Type B pancreatic cell (in vitro differentiated cells): ENCODE data around the gene MEGF6. TPM values are rescaled to one million over a fixed set of nuclear protein-coding genes. Genes with fewer than 3 reads are reported as not detected.
A peak's percentile ranks its signal among the peaks of the same experiment; 100 is the strongest.

Experiments
- DNase-seq: peaks from one replicate; pipeline ENCODE4 v3.0.0; 2021; ENCODE audit warnings: mixed read lengths; ENCODE audit not compliant: unreplicated experiment; ENCODE audit errors: extremely low spot score
- H3K27ac Mint-ChIP-seq: 2 replicates; pipeline ENCODE4 v1.8.0; 2021; ENCODE audit warnings: mild to moderate bottlenecking, mixed read lengths
- H3K27me3 Mint-ChIP-seq: 2 replicates; pipeline ENCODE4 v1.8.0; 2021; ENCODE audit warnings: mixed read lengths
- H3K36me3 Mint-ChIP-seq: 2 replicates; pipeline ENCODE4 v1.8.0; 2021; ENCODE audit warnings: mixed read lengths
- H3K4me1 Mint-ChIP-seq: one replicate; pipeline ENCODE4 v1.8.0; 2021; ENCODE audit warnings: mixed read lengths; ENCODE audit not compliant: unreplicated experiment
- H3K4me3 Mint-ChIP-seq: 2 replicates; pipeline ENCODE4 v1.8.0; 2021; ENCODE audit warnings: mild to moderate bottlenecking, mixed read lengths
- H3K9me3 Mint-ChIP-seq: 2 replicates; pipeline ENCODE4 v1.8.0; 2021; ENCODE audit warnings: mixed read lengths
- CTCF ChIP-seq: fragments of 200-600 bp; sonication (generic); conservative IDR thresholded peaks from 2 replicates; pipeline ENCODE4 v1.5.0; 2021; ENCODE audit warnings: antibody characterized with exemption, mild to moderate bottlenecking
- total RNA-seq: library from RNA; stranded (reverse); gene quantifications from 2 replicates; pipeline ENCODE4 v1.2.1, GENCODE V29; 2021; ENCODE audit warnings: low replicate concordance

The MEGF6 gene
- total RNA-seq, 1 donor from 2014 or later = 61.7 TPM

GRCh38 chr1:3599816-3600215, 11.5 kb downstream of the MEGF6 start:
- TF ChIP-seq CTCF = no peak
- Mint-ChIP-seq H3K27ac (no peak overlapping the region), H3K4me1 (peaks cover 12% of the 10 kb centered on the region), H3K36me3 (no peaks in the 10 kb centered on the region), H3K9me3 (no peaks in the 10 kb centered on the region), H3K4me3 (no peak overlapping the region), H3K27me3 (no peaks in the 10 kb centered on the region)
- no peak for DNase-seq

- Mint-ChIP-seq H3K4me1 (peaks cover 12% of the 10 kb centered on the region), H3K4me3 (no peak overlapping the region), H3K9me3 (no peaks in the 10 kb centered on the region)
Measured at GRCh38 chr1:3599286-3599811, 12.0 kb downstream of the MEGF6 start.

DNA sequence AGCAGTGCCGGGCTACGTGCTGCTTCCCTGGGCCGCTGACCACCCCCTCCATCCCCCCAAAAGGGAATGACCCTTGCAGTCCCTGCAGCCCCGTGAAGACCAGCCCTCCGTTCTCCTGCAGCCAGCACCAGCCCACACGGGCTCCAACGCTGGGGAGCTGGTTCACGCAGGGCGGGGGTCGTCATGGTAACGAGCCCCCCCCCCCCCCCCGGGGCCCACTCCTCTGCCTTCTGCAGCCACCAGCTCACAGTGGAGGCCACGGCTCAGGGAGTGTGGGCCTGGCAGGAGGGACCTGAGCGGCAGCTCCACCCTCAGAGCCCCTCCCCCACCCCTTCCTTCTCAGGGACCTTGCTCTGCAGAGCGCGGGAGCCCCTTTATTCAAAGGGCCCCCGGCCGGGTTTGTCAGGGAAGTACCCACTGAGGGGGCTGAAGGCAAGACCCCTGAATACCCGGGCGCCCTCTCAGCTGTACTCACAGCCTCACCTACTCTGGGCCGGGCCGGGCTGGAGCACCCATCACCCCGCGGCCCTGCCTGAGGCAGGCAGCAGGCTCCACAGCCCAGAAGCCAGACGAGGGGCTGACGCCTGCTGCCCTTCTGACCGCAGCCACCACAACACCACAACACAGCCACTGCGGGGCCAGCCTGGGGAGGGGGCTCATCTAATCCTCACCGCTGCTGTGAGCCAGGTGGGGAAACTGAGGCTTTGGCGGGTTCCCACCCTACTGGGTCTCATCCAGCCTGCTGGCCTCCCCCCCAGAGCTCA, 12.6 kb downstream of the MEGF6 start:
- Mint-ChIP-seq H3K27ac (no peak overlapping the region), H3K4me1 (peaks cover 12% of the 10 kb centered on the region), H3K4me3 (peak overlapping the region; percentile 44), H3K36me3 (no peaks in the 10 kb centered on the region), H3K27me3 (no peaks in the 10 kb centered on the region), H3K9me3 (no peaks in the 10 kb centered on the region)
- TF ChIP-seq CTCF = no peak
- DNase-seq = no peak

More at GRCh38 chr1:3599286-3599811, 12.0 kb downstream of the MEGF6 start:
- TF ChIP-seq CTCF = no peak
- DNase-seq = no peak
- no peaks in the 10 kb centered on the region for H3K27me3 Mint-ChIP-seq
- no peaks in the 10 kb centered on the region for H3K36me3 Mint-ChIP-seq
- no peak overlapping the region for H3K27ac Mint-ChIP-seq

GRCh38 chr1:3598051-3598491, 13.2 kb downstream of the MEGF6 start:
- H3K27me3 Mint-ChIP-seq = no peaks in the 10 kb centered on the region
- TF ChIP-seq CTCF = no peak
- H3K4me1 Mint-ChIP-seq = peaks cover 12% of the 10 kb centered on the region
- DNase-seq = no peak
- H3K9me3 Mint-ChIP-seq = no peaks in the 10 kb centered on the region
- peak overlapping the region; percentile 44 for H3K4me3 Mint-ChIP-seq
- H3K27ac Mint-ChIP-seq = peak overlapping the region; percentile 42
- no peaks in the 10 kb centered on the region for H3K36me3 Mint-ChIP-seq

DNA sequence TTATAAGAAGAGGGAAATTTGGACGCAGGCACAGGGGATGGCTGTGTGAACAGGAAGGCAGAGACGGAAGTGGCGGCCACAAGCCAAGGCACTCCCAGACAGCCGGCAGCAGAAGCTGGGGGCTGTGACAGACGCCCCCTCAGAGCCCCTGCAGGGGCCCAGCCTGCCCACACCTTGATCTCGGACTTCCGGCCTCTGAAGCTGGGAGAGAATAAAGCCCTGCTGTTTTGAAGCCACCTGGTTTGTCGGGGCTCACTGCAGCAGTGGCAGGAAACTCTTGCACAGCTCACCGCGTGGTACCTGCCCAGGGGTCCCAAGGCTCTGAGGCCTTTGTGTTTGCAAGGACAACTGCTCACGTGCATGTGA, 13.7 kb downstream of the MEGF6 start:
- no peak for TF ChIP-seq CTCF
- no peaks in the 10 kb centered on the region for H3K9me3 Mint-ChIP-seq
- peaks cover 12% of the 10 kb centered on the region for H3K4me1 Mint-ChIP-seq
- H3K36me3 Mint-ChIP-seq = no peaks in the 10 kb centered on the region
- H3K4me3 Mint-ChIP-seq = no peak overlapping the region
- H3K27ac Mint-ChIP-seq = peak overlapping the region; percentile 42
- DNase-seq = no peak
- H3K27me3 Mint-ChIP-seq = no peaks in the 10 kb centered on the region
